Measurements from ENCODE around the gene INMT.

INMT gene

DNA sequence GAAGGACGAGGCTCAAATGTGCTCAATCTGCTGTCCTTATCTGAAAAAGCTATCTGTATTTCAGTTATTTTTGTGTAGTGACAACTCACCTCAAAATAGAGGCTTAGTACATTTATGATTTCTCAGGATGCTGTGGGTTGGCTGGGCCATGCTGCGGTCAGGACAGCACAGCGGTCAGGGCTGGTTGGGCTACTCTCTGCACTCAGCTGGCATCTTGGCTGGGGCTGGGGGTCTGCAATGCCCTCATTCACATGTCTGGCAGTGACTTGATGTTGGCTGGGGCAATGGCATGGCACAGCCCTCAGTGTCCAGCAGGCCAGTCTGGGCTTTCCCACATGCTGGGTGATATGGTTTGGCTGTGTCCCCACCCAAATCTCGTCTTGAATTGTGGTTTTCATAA is 15.6 kb upstream of the INMT start:
- H3K27ac Mint-ChIP-seq = no peak overlapping the region
- H3K4me3 Mint-ChIP-seq = no peak overlapping the region
- no peaks in the 10 kb centered on the region for H3K27me3 Mint-ChIP-seq
- peaks cover 48% of the 10 kb centered on the region for H3K4me1 Mint-ChIP-seq
- DNase-seq (no peak), ATAC-seq (no peak)
- peaks cover 4 to 7% of the 10 kb centered on the region in 2 donors for H3K9me3 Mint-ChIP-seq

GRCh38 chr7:30738026-30738915 is 13.7 kb upstream of the INMT start:
- DNase-seq = peak in 1 of 2 donors; percentile 19
- Mint-ChIP-seq H3K4me3 (peak overlapping the region; percentile 55 to 64), H3K27me3 (no peaks in the 10 kb centered on the region), H3K4me1 (peaks cover 29% of the 10 kb centered on the region), H3K27ac (peak overlapping the region; percentile 89), H3K9me3 (peaks cover 4 to 7% of the 10 kb centered on the region in 2 donors)
- peak; percentile 68 for ATAC-seq

- no peak overlapping the region for H3K4me3 Mint-ChIP-seq
- DNase-seq (no peak), ATAC-seq (no peak)
- peaks cover 36% of the 10 kb centered on the region for H3K4me1 Mint-ChIP-seq
- H3K27me3 Mint-ChIP-seq = no peaks in the 10 kb centered on the region
- H3K9me3 Mint-ChIP-seq = peaks cover 4 to 7% of the 10 kb centered on the region in 2 donors
- H3K27ac Mint-ChIP-seq = no peak overlapping the region
Observed at GRCh38 chr7:30739691-30740090, 12.2 kb upstream of the INMT start.

DNA sequence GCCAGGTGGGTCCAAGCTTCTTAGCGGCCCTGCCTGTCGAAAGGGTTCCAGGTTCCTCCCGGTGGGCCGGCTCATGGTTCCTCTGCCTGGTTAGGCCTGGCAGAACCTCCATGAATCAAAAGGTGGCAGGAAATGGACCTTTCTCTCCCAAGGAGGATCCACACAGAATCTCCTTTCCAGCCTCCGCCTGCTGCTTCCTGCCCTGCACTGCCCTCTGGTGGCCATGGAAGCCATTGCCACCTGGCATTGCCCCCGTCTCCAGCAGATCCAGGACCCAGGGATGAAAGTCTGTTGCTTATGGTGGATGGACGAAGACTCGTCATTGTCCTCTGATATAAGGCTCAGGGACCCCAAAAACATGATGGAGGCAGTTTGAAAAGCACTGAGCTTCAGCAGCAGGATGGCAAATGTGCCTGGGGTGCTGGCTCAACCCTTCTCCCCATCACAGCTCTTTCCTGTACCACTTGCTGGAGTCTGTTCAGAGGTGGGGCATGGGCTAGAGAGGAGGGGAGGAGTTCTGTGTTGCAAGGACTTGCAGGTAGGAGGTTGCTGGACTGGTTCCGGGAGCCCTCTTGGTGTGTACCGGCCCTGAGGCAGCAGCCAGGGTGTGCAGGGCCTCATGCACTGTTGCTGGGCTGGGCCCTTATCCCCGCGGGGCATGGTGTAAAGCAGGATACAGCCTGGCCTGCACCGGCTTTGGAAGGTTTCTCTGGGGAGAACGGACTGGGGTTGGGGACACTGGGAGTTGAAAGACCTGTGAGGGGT is 11.3 kb upstream of the INMT start:
- Mint-ChIP-seq H3K4me3 (no peak overlapping the region), H3K9me3 (peaks cover 4 to 7% of the 10 kb centered on the region in 2 donors), H3K27me3 (no peaks in the 10 kb centered on the region), H3K27ac (no peak overlapping the region), H3K4me1 (peaks cover 36% of the 10 kb centered on the region)
- ATAC-seq = peak; percentile 61
- DNase-seq = peak; percentile 75 to 77

DNA sequence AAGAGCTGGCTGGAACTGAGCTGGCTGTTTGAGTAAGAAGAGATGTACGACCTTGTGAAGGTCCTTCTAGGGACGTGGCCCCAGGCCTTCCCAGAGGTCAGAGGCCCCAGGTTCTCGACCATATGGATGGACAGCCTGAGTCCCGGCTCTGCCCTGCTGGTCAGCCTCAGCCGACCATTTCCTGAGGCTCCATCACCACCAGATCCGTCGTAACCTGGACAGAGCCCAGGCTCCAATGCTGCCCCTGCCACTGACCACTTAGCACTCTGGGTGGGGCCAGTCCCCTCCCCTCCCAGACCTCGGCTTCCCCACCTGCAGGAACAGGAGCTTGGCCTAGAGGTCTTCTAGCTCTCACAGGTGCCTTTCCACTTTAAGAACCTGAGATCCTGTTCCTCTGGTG is 10.6 kb upstream of the INMT start:
- H3K27ac Mint-ChIP-seq = no peak overlapping the region

DNA sequence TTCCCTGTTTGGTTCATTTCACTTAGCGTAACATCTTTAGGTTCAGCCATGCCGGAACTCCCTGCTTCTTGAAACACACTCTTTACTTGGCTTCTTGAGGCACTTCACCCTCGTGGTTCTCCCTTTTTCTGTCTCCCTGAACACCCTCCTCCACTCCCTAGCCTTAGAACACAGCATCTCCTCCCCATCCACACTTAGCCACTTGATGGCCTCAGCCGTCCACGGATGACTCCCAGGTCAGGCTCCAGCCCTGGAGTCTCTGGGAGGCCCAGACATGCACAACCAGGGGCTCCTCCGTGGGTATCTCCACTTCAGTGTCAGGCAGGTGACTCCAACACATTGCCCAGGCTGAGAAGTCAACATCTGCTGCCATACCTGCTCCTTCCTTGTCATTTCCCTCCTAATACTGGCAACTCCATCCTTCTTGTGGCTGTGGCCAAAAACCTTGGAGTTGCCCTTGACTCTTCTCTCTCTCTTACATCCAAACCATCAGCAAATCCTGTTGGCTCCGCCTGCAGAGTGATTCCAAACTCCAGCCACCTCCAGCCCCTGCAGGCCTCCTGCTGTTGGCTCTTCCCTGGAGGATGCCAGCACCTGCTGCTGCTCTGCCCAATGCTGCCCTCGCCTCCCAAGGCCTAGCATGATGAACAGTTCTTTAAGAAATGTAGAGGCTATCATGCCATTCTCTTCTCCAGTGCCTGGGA is 8.4 kb upstream of the INMT start:
- ATAC-seq (no peak), DNase-seq (no peak)
- Mint-ChIP-seq H3K27ac (peak overlapping the region in 1 of 2 donors; percentile 20), H3K4me1 (peaks cover 21% of the 10 kb centered on the region), H3K9me3 (no peaks in the 10 kb centered on the region), H3K4me3 (no peak overlapping the region), H3K27me3 (no peaks in the 10 kb centered on the region)

More for the DNA sequence above, 10.6 kb upstream of the INMT start:
- H3K4me1 Mint-ChIP-seq = peaks cover 36% of the 10 kb centered on the region
- peaks cover 4 to 7% of the 10 kb centered on the region in 2 donors for H3K9me3 Mint-ChIP-seq
- ATAC-seq (no peak), DNase-seq (no peak)
- no peak overlapping the region for H3K4me3 Mint-ChIP-seq
- no peaks in the 10 kb centered on the region for H3K27me3 Mint-ChIP-seq

- Mint-ChIP-seq H3K27me3 (no peaks in the 10 kb centered on the region), H3K9me3 (no peaks in the 10 kb centered on the region), H3K4me3 (no peak overlapping the region), H3K4me1 (peaks cover 15% of the 10 kb centered on the region), H3K27ac (no peak overlapping the region)
- ATAC-seq (no peak), DNase-seq (no peak)
Observed at GRCh38 chr7:30744075-30744417, 7.9 kb upstream of the INMT start.

- Mint-ChIP-seq H3K4me1 (peaks cover 12% of the 10 kb centered on the region), H3K27ac (peak overlapping the region in 1 of 2 donors; percentile 12), H3K9me3 (no peaks in the 10 kb centered on the region), H3K27me3 (no peaks in the 10 kb centered on the region), H3K4me3 (no peak overlapping the region)
- no peak for DNase-seq
- no peak for ATAC-seq
Observed at GRCh38 chr7:30745261-30745941, 6.5 kb upstream of the INMT start.

GRCh38 chr7:30750010-30750409 is 1.9 kb upstream of the INMT start:
- DNase-seq (no peak), ATAC-seq (no peak)
- Mint-ChIP-seq H3K9me3 (no peaks in the 10 kb centered on the region), H3K4me3 (no peak overlapping the region), H3K4me1 (no peaks in the 10 kb centered on the region), H3K27ac (no peak overlapping the region), H3K27me3 (no peaks in the 10 kb centered on the region)

DNA sequence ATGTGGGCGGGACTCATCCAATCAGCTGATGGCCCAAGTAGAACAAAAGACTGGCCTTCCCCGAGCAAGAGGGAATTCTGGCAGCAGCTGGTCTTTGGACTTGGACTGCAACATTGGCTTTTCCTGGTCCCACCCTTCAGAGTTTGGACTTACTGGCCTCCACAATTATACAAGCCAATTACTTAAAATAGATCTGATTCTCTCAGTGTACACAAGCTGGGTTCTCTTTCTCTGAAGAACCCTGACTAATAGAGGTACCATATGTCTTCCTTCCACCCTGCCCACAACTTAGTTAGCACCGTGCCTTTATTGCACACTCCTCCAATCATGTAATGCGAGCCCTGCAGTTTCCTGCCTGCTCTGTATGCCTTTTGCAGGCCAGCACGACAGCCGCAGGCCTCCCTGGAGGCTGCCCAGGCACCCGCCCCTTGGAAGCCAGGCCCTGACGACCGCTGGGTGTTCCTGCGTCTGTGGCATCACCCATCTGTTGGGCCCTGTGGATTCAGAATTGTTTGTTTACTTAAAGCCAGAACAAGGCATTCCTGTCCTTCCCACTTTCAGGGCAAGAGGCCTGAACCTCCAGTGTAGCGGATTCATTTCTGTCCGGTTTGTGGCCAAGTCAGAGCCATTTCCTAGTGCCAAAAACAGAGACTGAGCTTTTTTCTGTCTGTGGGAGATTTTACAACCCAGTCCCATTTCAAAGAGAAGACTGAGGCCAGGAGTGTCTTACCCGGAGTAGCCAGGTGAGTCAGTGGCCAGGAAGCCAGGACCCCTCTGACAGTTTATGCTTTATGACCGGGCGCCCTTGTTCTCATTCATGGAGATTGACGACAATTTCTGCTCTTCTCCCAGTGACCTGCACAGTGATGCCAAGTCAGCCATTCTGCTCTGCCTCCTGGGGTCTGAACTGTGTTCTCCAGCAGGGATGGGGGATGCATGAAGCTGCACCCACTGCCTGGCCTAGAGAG is 968 bp upstream of the INMT start:
- Mint-ChIP-seq H3K27me3 (no peaks in the 10 kb centered on the region), H3K4me1 (no peaks in the 10 kb centered on the region), H3K4me3 (no peak overlapping the region), H3K9me3 (no peaks in the 10 kb centered on the region), H3K27ac (no peak overlapping the region)
- ATAC-seq (no peak), DNase-seq (no peak)

- DNase-seq (no peak), ATAC-seq (no peak)
- H3K27me3 Mint-ChIP-seq = no peaks in the 10 kb centered on the region
- no peak overlapping the region for H3K27ac Mint-ChIP-seq
- no peaks in the 10 kb centered on the region for H3K9me3 Mint-ChIP-seq
- no peak overlapping the region for H3K4me3 Mint-ChIP-seq
- H3K4me1 Mint-ChIP-seq = no peaks in the 10 kb centered on the region
Observed at GRCh38 chr7:30752484-30752883, 549 bp downstream of the INMT start.

- no peak for ATAC-seq
- DNase-seq = no peak
- no peaks in the 10 kb centered on the region for H3K9me3 Mint-ChIP-seq
- no peak overlapping the region for H3K4me3 Mint-ChIP-seq
- no peaks in the 10 kb centered on the region for H3K27me3 Mint-ChIP-seq
- H3K27ac Mint-ChIP-seq = peak overlapping the region in 1 of 2 donors; percentile 55
- no peaks in the 10 kb centered on the region for H3K4me1 Mint-ChIP-seq
Observed at GRCh38 chr7:30752979-30753378, 1.0 kb downstream of the INMT start.

DNA sequence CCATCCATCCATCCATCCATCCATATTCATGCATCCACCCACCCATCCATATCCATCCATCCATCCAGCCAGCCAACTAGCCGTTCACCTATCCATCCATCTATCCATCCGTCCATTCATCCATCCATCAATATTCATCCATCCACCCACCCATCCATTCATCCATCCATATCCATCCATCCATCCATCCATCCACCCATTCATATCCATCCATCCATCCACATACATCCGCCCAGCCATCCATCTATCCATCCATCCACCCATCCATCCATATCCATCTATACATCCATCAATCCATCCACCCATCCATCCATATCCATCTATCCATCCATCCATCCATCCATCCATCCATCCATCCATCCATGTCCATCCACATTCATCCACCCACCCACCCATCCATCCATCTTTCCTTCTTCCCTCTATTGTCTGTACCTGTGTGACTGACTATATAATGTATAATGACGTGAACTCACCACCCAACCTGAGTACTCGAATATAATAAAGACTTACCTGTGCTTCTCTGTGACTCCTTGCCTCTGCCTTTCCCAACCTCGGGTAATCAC is 2.5 kb downstream of the INMT start:
- Mint-ChIP-seq H3K4me3 (no peak overlapping the region), H3K27me3 (peaks cover 3% of the 10 kb centered on the region), H3K27ac (no peak overlapping the region), H3K4me1 (no peaks in the 10 kb centered on the region), H3K9me3 (no peaks in the 10 kb centered on the region)
- no peak for ATAC-seq
- DNase-seq = no peak

Measured in stimulated activated naive CD8-positive, alpha-beta T cell treated with anti-CD3 and anti-CD28 coated beads, Interleukin-15, amount 100 ng/mL, for 72 hours (primary cell).